C4-2B (cell line): ENCODE data around the gene LRP4.

ENCODE experiments used
- H3K27ac ChIP-seq: fragments of 450-650 bp; 2 replicates; pipeline ENCODE4 v1.5.1; 2017
- CTCF ChIP-seq: fragments of 450-650 bp; conservative IDR thresholded peaks from 2 replicates; pipeline ENCODE4 v1.5.1; 2017; ENCODE audit warnings: mild to moderate bottlenecking
- ZFX ChIP-seq: fragments of 450-650 bp; IDR thresholded peaks from 2 replicates; pipeline ENCODE4 v1.6.1; 2017

Gene LRP4

GRCh38 chr11:46916286-46917108 is 1.9 kb downstream of the LRP4 start:
- TF ChIP-seq CTCF (no peak), ZFX (no peak)
- no peak overlapping the region for H3K27ac ChIP-seq

- TF ChIP-seq ZFX (no peak), CTCF (no peak)
- no peak overlapping the region for H3K27ac ChIP-seq
These were observed 3.4 kb downstream of the LRP4 start for GRCh38 chr11:46914910-46915309.

GRCh38 chr11:46914363-46914762 is 4.0 kb downstream of the LRP4 start:
- no peak overlapping the region for H3K27ac ChIP-seq
- TF ChIP-seq CTCF (no peak), ZFX (no peak)

GRCh38 chr11:46913484-46913883 is 4.9 kb downstream of the LRP4 start:
- no peak for TF ChIP-seq ZFX
- TF ChIP-seq CTCF = no peak
- no peak overlapping the region for H3K27ac ChIP-seq

GRCh38 chr11:46912526-46913150 is 5.7 kb downstream of the LRP4 start:
- no peak for TF ChIP-seq CTCF
- TF ChIP-seq ZFX = no peak
- H3K27ac ChIP-seq = no peak overlapping the region

GRCh38 chr11:46907606-46908005 is 10.7 kb downstream of the LRP4 start:
- no peak for TF ChIP-seq CTCF
- no peak for TF ChIP-seq ZFX
- H3K27ac ChIP-seq = no peak overlapping the region

- H3K27ac ChIP-seq = no peak overlapping the region
- TF ChIP-seq CTCF (no peak), ZFX (no peak)
These were observed 11.7 kb downstream of the LRP4 start for GRCh38 chr11:46906609-46907041.
